Mesothelial cell of epicardium (in vitro differentiated cells): Measurements from ENCODE around the gene AP2B1. TPM values are rescaled to one million over a fixed set of nuclear protein-coding genes. Genes with fewer than 3 reads are reported as not detected.
A peak's percentile ranks its signal among the peaks of the same experiment; 100 is the strongest.

Experiments
- DNase-seq, 2 experiments: peaks; one replicate each; pipeline ENCODE4 v3.0.0; 2021; ENCODE audit warnings: low spot score in 2 of 2; ENCODE audit not compliant: unreplicated experiment in 2 of 2
- H3K27ac Mint-ChIP-seq: 2 replicates; pipeline ENCODE4 v1.8.0; 2021; ENCODE audit warnings: mixed read lengths
- H3K27me3 Mint-ChIP-seq: 2 replicates; pipeline ENCODE4 v1.8.0; 2021; ENCODE audit warnings: low read depth, mixed read lengths
- H3K36me3 Mint-ChIP-seq: 2 replicates; pipeline ENCODE4 v1.8.0; 2021; ENCODE audit warnings: mixed read lengths
- H3K4me1 Mint-ChIP-seq: 2 replicates; pipeline ENCODE4 v1.8.0; 2021; ENCODE audit warnings: mixed read lengths
- H3K4me3 Mint-ChIP-seq: 2 replicates; pipeline ENCODE4 v1.8.0; 2021; ENCODE audit warnings: mild to moderate bottlenecking, moderate library complexity, mixed read lengths
- H3K9me3 Mint-ChIP-seq: 2 replicates; pipeline ENCODE4 v1.8.0; 2021; ENCODE audit warnings: mixed read lengths
- total RNA-seq: library from RNA; stranded (reverse); gene quantifications from 3 replicates; pipeline ENCODE4 v1.2.1, GENCODE V29; 2021
- TF ChIP-seq, protein P1 (sequence below): fragments of 200-600 bp; sonication (generic); IDR thresholded peaks from one replicate; pipeline ENCODE4 v1.5.0; 2021; ENCODE audit warnings: antibody characterized with exemption; ENCODE audit not compliant: unreplicated experiment

AP2B1 gene
- total RNA-seq, 1 donor from 2014 or later = 155 TPM

DNA sequence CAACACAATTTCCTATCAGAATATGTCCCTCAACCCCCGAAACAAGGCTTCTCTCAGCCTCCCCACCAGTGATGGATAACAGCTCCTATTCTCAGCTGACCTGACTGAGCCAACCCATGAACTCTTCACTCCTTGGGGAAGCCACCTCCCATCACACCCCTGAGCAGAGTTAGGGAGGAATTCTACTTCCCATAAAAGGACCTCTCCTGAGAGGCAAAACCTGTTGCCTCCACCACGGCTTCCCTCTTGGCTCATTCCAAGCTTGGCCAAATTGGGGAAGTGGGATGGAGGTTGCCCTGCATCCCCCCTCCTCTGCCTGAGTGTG lies 138.6 kb downstream of the AP2B1 start:
- H3K4me1 Mint-ChIP-seq = peaks cover 59% of the 10 kb centered on the region
- no peak for DNase-seq
- H3K36me3 Mint-ChIP-seq = peaks cover 16% of the 10 kb centered on the region
- no peak overlapping the region for H3K4me3 Mint-ChIP-seq
- TF ChIP-seq, protein P1, sequence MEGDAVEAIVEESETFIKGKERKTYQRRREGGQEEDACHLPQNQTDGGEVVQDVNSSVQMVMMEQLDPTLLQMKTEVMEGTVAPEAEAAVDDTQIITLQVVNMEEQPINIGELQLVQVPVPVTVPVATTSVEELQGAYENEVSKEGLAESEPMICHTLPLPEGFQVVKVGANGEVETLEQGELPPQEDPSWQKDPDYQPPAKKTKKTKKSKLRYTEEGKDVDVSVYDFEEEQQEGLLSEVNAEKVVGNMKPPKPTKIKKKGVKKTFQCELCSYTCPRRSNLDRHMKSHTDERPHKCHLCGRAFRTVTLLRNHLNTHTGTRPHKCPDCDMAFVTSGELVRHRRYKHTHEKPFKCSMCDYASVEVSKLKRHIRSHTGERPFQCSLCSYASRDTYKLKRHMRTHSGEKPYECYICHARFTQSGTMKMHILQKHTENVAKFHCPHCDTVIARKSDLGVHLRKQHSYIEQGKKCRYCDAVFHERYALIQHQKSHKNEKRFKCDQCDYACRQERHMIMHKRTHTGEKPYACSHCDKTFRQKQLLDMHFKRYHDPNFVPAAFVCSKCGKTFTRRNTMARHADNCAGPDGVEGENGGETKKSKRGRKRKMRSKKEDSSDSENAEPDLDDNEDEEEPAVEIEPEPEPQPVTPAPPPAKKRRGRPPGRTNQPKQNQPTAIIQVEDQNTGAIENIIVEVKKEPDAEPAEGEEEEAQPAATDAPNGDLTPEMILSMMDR = no peak
- H3K9me3 Mint-ChIP-seq = no peaks in the 10 kb centered on the region
- H3K27ac Mint-ChIP-seq = peak overlapping the region; percentile 89
- no peaks in the 10 kb centered on the region for H3K27me3 Mint-ChIP-seq

DNA sequence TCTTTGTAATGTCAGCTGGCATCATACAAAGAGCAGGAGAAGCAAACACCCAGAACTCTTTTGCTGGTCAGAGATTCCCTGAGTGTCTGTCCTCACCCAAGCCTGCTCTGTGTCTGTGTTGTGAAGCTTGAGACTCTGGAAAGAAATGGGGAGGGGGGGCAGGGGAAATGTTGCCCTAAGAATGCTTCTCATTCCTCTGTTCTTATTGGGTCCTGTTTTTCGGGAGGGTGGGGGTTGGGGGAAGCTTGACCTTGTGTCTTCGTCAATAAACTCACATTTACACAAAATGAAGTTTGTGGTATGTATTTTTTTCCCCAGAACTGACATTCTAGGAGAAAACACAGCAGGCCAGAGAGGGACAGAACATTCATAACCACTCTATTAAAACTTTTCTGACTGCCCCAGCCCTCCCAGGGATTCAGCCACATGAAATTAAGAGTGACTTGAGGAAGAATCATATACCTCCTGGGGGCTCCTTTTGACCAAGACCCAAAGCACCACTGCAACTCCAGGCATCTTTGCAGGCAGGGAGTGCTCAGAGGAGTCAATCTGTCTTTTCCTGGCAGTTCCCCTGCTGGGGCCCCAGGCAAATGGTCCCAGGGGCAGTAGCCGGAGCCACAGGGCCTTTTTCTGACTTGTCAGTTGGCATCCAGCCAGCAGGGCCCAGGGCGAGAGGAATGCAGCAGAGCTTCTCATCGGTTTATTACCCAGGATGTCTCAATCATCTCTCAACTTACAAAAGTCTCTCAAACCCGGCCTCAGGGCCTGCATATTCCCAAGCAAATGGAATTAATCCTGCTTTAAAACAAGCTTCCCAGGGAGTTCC lies 139.2 kb downstream of the AP2B1 start:
- peak; percentile 75 to 87 for DNase-seq
- peaks cover 16% of the 10 kb centered on the region for H3K36me3 Mint-ChIP-seq
- no peaks in the 10 kb centered on the region for H3K27me3 Mint-ChIP-seq
- H3K27ac Mint-ChIP-seq = peak overlapping the region; percentile 89
- H3K9me3 Mint-ChIP-seq = no peaks in the 10 kb centered on the region
- H3K4me1 Mint-ChIP-seq = peaks cover 64% of the 10 kb centered on the region
- H3K4me3 Mint-ChIP-seq = no peak overlapping the region
- TF ChIP-seq, protein P1 = no peak

DNA sequence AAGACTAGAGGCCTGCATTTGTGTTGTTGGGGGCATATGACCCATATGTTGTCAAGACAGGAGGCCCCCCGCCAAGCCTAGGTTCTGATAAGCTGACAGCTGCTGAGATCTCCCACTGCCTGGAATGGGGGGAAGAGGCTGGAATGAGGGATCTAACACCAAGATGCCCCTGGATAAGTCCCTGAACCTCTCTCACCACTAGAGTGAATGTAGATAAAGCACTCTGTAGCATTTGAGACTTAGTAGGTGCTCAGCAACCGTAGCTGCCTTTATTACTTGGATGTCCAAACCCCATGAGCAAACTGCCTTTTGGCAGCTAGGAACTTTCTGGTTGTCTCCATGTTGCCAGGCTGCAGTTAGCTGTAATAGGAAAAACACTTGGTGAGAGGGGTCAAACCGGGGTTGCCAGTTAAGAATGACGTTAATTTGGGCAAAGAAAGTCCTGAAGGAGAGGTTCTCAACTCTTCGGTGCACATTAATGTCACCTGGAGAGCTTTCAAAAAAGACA lies 139.9 kb downstream of the AP2B1 start:
- DNase-seq = no peak
- peak overlapping the region; percentile 89 for H3K27ac Mint-ChIP-seq
- peaks cover 64% of the 10 kb centered on the region for H3K4me1 Mint-ChIP-seq
- H3K27me3 Mint-ChIP-seq = no peaks in the 10 kb centered on the region
- H3K4me3 Mint-ChIP-seq = no peak overlapping the region
- H3K36me3 Mint-ChIP-seq = peaks cover 13% of the 10 kb centered on the region
- TF ChIP-seq, protein P1 = no peak
- no peaks in the 10 kb centered on the region for H3K9me3 Mint-ChIP-seq

DNA sequence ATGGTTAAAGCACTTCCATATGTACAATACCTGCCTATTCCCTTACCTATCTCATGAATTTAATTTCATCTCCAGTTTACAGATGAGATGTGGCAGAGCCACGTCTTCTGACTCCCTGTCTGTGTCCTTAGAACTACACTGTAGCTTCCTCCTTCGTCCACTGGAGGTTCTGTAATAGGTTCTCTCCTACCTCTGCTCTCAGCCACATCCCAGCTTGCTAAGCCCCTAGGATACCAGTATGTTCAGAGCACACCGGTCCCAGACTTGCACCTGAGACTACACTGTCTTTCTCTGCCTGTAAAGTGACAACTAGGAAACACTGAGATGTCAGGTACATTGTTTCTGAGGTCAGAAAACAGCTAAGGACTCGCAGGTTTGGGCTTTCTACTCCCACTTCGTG lies 140.5 kb downstream of the AP2B1 start:
- TF ChIP-seq, protein P1 = no peak
- Mint-ChIP-seq H3K4me3 (no peak overlapping the region), H3K27ac (peak overlapping the region; percentile 89), H3K36me3 (peaks cover 13% of the 10 kb centered on the region), H3K27me3 (no peaks in the 10 kb centered on the region), H3K9me3 (no peaks in the 10 kb centered on the region), H3K4me1 (peaks cover 70% of the 10 kb centered on the region)
- no peak for DNase-seq

DNA sequence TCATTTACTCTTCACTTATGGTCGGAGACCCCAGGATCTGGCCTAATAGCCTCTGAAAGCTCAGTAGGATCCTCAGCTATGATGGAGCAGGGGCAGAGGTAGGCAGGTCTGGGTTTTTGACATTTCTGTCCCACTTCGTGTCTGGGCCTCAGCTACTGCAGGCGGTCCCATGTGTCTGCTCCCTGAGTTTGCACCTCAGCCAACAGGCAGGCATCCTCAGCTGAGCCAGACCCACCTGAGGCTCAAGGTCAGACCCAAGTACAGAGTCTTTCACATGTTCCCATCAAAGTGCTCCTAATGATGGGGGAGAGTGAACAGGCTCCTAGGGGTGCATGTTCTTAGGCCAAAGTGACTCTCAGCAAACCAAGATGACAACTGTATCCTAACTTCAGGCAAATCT lies 141.4 kb downstream of the AP2B1 start:
- Mint-ChIP-seq H3K9me3 (no peaks in the 10 kb centered on the region), H3K4me1 (peaks cover 72% of the 10 kb centered on the region), H3K27me3 (no peaks in the 10 kb centered on the region), H3K4me3 (no peak overlapping the region), H3K27ac (no peak overlapping the region), H3K36me3 (peaks cover 11% of the 10 kb centered on the region)
- DNase-seq = no peak
- TF ChIP-seq, protein P1 = no peak
